Activated T-cell treated with anti-CD3 and anti-CD28 coated beads, Interleukin-2, amount 50 U/mL, for 4 hours (primary cell): ENCODE results near the gene SULT1E1. TPM values are rescaled to one million over a fixed set of nuclear protein-coding genes. Genes with fewer than 3 reads are reported as not detected.

Experiments
- ATAC-seq, 2 donors: fragments of 200-7000 bp; cut with Tn5 transposase; one replicate each; pipeline ENCODE4 v1.10.0; 2021
- DNase-seq: peaks from one replicate; pipeline ENCODE4 v3.0.0-alpha.2; 2020
- H3K27me3 Mint-ChIP-seq: one replicate; pipeline ENCODE4 v1.8.0; 2021; ENCODE audit warnings: low read depth, mixed read lengths
- H3K36me3 Mint-ChIP-seq: one replicate; pipeline ENCODE4 v1.8.0; 2022; ENCODE audit warnings: mixed read lengths; ENCODE audit not compliant: insufficient read depth
- H3K4me1 Mint-ChIP-seq: one replicate; pipeline ENCODE4 v1.8.0; 2021; ENCODE audit warnings: low read depth, mixed read lengths
- H3K4me3 Mint-ChIP-seq: one replicate; pipeline ENCODE4 v1.8.0; 2021; ENCODE audit warnings: mild to moderate bottlenecking, moderate library complexity, mixed read lengths
- H3K9me3 Mint-ChIP-seq: one replicate; pipeline ENCODE4 v1.8.0; 2021; ENCODE audit warnings: mixed read lengths
- total RNA-seq, 3 donors: library from RNA; stranded (reverse); gene quantifications; one replicate each; pipeline ENCODE4 v1.2.1, GENCODE V29; 2021

Gene SULT1E1
- total RNA-seq, 3 donors from 2014 or later, result not detected

GRCh38 chr4:69800599-69800998 is 59.3 kb downstream of the SULT1E1 start:
- DNase-seq (no peak), ATAC-seq (no peak)
- no peaks in the 10 kb centered on the region for H3K36me3 Mint-ChIP-seq
- no peaks in the 10 kb centered on the region for H3K27me3 Mint-ChIP-seq
- H3K4me3 Mint-ChIP-seq, result no peak overlapping the region
- H3K9me3 Mint-ChIP-seq, result no peaks in the 10 kb centered on the region
- H3K4me1 Mint-ChIP-seq, result no peaks in the 10 kb centered on the region

DNA sequence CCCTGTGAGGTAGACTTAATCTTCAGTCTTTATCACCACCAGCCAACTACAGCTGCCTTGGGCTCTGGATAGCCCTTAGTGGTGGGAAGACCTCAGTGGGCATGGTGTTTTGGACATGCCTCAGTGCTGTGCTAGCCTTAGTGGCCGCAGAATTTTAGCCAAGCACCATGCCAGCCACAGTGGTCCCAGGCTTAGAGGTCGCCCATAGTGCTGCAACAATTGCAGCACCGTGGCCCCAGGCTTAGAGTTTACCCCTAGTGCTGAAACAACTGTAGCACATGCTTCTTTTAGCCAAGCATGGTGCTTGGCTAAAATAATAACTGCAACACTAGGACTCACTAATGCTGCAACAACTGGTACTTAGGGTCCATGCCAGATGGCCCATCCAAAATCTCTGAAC is 60.6 kb downstream of the SULT1E1 start:
- no peak for DNase-seq
- no peaks in the 10 kb centered on the region for H3K27me3 Mint-ChIP-seq
- no peaks in the 10 kb centered on the region for H3K4me1 Mint-ChIP-seq
- ATAC-seq, result no peak
- H3K9me3 Mint-ChIP-seq, result no peaks in the 10 kb centered on the region
- no peaks in the 10 kb centered on the region for H3K36me3 Mint-ChIP-seq
- H3K4me3 Mint-ChIP-seq, result no peak overlapping the region

GRCh38 chr4:69793732-69794131 is 66.2 kb downstream of the SULT1E1 start:
- Mint-ChIP-seq H3K4me1 (no peaks in the 10 kb centered on the region), H3K36me3 (no peaks in the 10 kb centered on the region), H3K9me3 (no peaks in the 10 kb centered on the region), H3K4me3 (no peak overlapping the region), H3K27me3 (no peaks in the 10 kb centered on the region)
- ATAC-seq (no peak), DNase-seq (no peak)

Other genes starting within 250 kb of the SULT1E1 start
- gene UGT2A2, start 220.5 kb downstream of the SULT1E1 start, total RNA-seq, result not detected
- not detected for gene UGT2A1, start 206.9 kb downstream of the SULT1E1 start, total RNA-seq
- under 1 TPM in 2 of 3 donors, not detected in 1; 0.05 to 0.18 TPM for gene SULT1B1, start 99.5 kb downstream of the SULT1E1 start, total RNA-seq
- not detected for gene CSN1S1, start 70.9 kb upstream of the SULT1E1 start, total RNA-seq
- not detected for gene CSN2, start 105.6 kb upstream of the SULT1E1 start, total RNA-seq
- gene STATH, start 135.8 kb upstream of the SULT1E1 start, total RNA-seq, result not detected
- gene HTN3, start 168.3 kb upstream of the SULT1E1 start, total RNA-seq, result not detected
- gene HTN1, start 190.3 kb upstream of the SULT1E1 start, total RNA-seq, result not detected